Liver (tissue), 9 donors: Measurements from ENCODE around the gene LRRN4CL. TPM values are rescaled to one million over a fixed set of nuclear protein-coding genes. Genes with fewer than 3 reads are reported as not detected.

ENCODE experiments used
- DNase-seq: peaks from one replicate; pipeline ENCODE4 v3.0.0-alpha.2; 2017; ENCODE audit warnings: low spot score
- H3K27ac ChIP-seq, 2 donors: one replicate each; pipeline ENCODE4 v1.7.0; 2013; ENCODE audit warnings: inconsistent platforms in 2 of 2, low read length in 2 of 2, control low read depth in 1 of 2, low read depth in 1 of 2, mild to moderate bottlenecking in 1 of 2
- H3K27me3 ChIP-seq, 4 donors: one replicate each; pipeline versions ENCODE4 v1.6.1 to v1.7.0; 2013; ENCODE audit warnings: low read length in 3 of 4, inconsistent platforms in 1 of 4, mild to moderate bottlenecking in 1 of 4, moderate library complexity in 1 of 4; ENCODE audit not compliant: control insufficient read depth in 4 of 4, insufficient read depth in 4 of 4
- H3K36me3 ChIP-seq, 4 donors: one replicate each; pipeline versions ENCODE4 v1.6.1 to v1.7.0; 2013; ENCODE audit warnings: low read length in 3 of 4, mild to moderate bottlenecking in 3 of 4, low read depth in 1 of 4, moderate library complexity in 1 of 4; ENCODE audit not compliant: control insufficient read depth in 4 of 4, insufficient read depth in 3 of 4
- H3K4me1 ChIP-seq, 4 donors: one replicate each; pipeline versions ENCODE4 v1.6.1 to v1.7.0; 2013; ENCODE audit warnings: low read length in 3 of 4, mild to moderate bottlenecking in 3 of 4, moderate library complexity in 1 of 4; ENCODE audit not compliant: control insufficient read depth in 4 of 4, insufficient read depth in 4 of 4
- H3K4me3 ChIP-seq, 3 donors: one replicate each; pipeline versions ENCODE4 v1.6.1 to v1.7.0; 2013; ENCODE audit warnings: low read length in 3 of 3, control low read depth in 1 of 3, low read depth in 1 of 3, mild to moderate bottlenecking in 1 of 3
- H3K9ac ChIP-seq, 2 donors: one replicate each; pipeline ENCODE4 v1.7.0; 2013; ENCODE audit warnings: low read length in 2 of 2, mild to moderate bottlenecking in 2 of 2, moderate library complexity in 2 of 2, control low read depth in 1 of 2, low read depth in 1 of 2
- H3K9me3 ChIP-seq, 4 donors: one replicate each; pipeline versions ENCODE4 v1.6.1 to v1.7.0; 2013; ENCODE audit warnings: low read length in 3 of 4; ENCODE audit not compliant: control insufficient read depth in 4 of 4
- ATF3 ChIP-seq: IDR thresholded peaks from 2 replicates; pipeline ENCODE4 v1.6.1; 2016; ENCODE audit warnings: antibody characterized with exemption
- CTCF ChIP-seq: fragments of 150-350 bp; IDR thresholded peaks from 2 replicates; pipeline ENCODE4 v1.5.1; 2017; ENCODE audit warnings: improper control_type of control experiment, low read depth, low read length; ENCODE audit not compliant: missing input control
- EGR1 ChIP-seq, 2 donors: IDR thresholded peaks; 2 replicates each; pipeline ENCODE4 v1.6.1; 2016 to 2018; ENCODE audit warnings: antibody characterized with exemption in 2 of 2, low read depth in 2 of 2
- FOXA1 ChIP-seq: IDR thresholded peaks from 2 replicates; pipeline ENCODE4 v1.6.1; 2016; ENCODE audit warnings: antibody characterized with exemption
- FOXA2 ChIP-seq: IDR thresholded peaks from 2 replicates; pipeline ENCODE4 v1.6.1; 2016; ENCODE audit warnings: antibody characterized with exemption
- GABPA ChIP-seq, 2 donors: IDR thresholded peaks in 1 of 2; conservative IDR thresholded peaks in 1 of 2; 2 replicates each; pipeline ENCODE4 v1.6.1; 2016; ENCODE audit warnings: antibody characterized with exemption in 2 of 2, mild to moderate bottlenecking in 1 of 2, moderate library complexity in 1 of 2
- HNF4A ChIP-seq, 2 donors: conservative IDR thresholded peaks; 2 replicates each; pipeline ENCODE4 v1.6.1; 2016; ENCODE audit warnings: antibody characterized with exemption in 2 of 2, mild to moderate bottlenecking in 2 of 2
- HNF4G ChIP-seq: IDR thresholded peaks from 2 replicates; pipeline ENCODE4 v1.6.1; 2016; ENCODE audit warnings: antibody characterized with exemption
- JUND ChIP-seq, 2 donors: IDR thresholded peaks; 2 replicates each; pipeline ENCODE4 v1.6.1; 2016; ENCODE audit warnings: antibody characterized with exemption in 2 of 2
- MAX ChIP-seq: IDR thresholded peaks from 2 replicates; pipeline ENCODE4 v1.6.1; 2016; ENCODE audit warnings: antibody characterized with exemption
- NR2F2 ChIP-seq: IDR thresholded peaks from 2 replicates; pipeline ENCODE4 v1.6.1; 2016; ENCODE audit warnings: antibody characterized with exemption
- RAD21 ChIP-seq, 2 donors: IDR thresholded peaks; 2 replicates each; pipeline ENCODE4 v1.6.1; 2016; ENCODE audit warnings: antibody characterized with exemption in 2 of 2, mild to moderate bottlenecking in 2 of 2
- REST ChIP-seq: IDR thresholded peaks from 2 replicates; pipeline ENCODE4 v1.6.1; 2016; ENCODE audit warnings: antibody characterized with exemption, mild to moderate bottlenecking
- RXRA ChIP-seq, 2 donors: IDR thresholded peaks; 2 replicates each; pipeline ENCODE4 v1.6.1; 2017 to 2018; ENCODE audit warnings: antibody characterized with exemption in 2 of 2, mild to moderate bottlenecking in 1 of 2
- SP1 ChIP-seq: IDR thresholded peaks from 2 replicates; pipeline ENCODE4 v1.6.1; 2018; ENCODE audit warnings: antibody characterized with exemption, mild to moderate bottlenecking
- TAF1 ChIP-seq: conservative IDR thresholded peaks from 2 replicates; pipeline ENCODE4 v1.6.1; 2016; ENCODE audit warnings: antibody characterized with exemption, mild to moderate bottlenecking
- YY1 ChIP-seq: IDR thresholded peaks from 2 replicates; pipeline ENCODE4 v1.6.1; 2016; ENCODE audit warnings: antibody characterized with exemption, mild to moderate bottlenecking
- ZBTB33 ChIP-seq: IDR thresholded peaks from 2 replicates; pipeline ENCODE4 v1.6.1; 2016; ENCODE audit warnings: antibody characterized with exemption
- WGBS: extraction: QIAGEN DNeasy Blood & Tissue Kit; methylation state at CpG from one replicate; pipeline ENCODE4 v1.1.7; 2013; 5-methylcytosine and 5-hydroxymethylcytosine counted together
- polyA plus RNA-seq, 2 donors: library from polyadenylated mRNA; stranded (reverse) in 1 of 2; unstranded in 1 of 2; fragments of 200-250 nt in 1 of 2; fragments of >200 nt in 1 of 2; fragmentation: Nextera tagmentation in 1 of 2; extraction: Ambion mirVana in 1 of 2; gene quantifications; one replicate each; pipeline versions ENCODE4 v1.2.1 to v1.2.3, GENCODE V29; 2013 to 2015
- total RNA-seq, 2 donors: library from RNA; depleted of rRNA; stranded (reverse); fragments of >200 nt; gene quantifications; one replicate each; pipeline ENCODE4 v1.2.3, GENCODE V29; 2014
- donor health status: healthy.
- donor health status: healthy.
- donor health status: healthy.
- donor health status: healthy.
- donor health status: healthy.

LRRN4CL gene
- total and polyA plus RNA-seq, 4 donors, result 0.06 to 0.08 TPM; not detected in 2

- DNase-seq, result no peak
- H3K36me3 ChIP-seq, result no peaks in the 10 kb centered on the region
- 76% methylated on average over 5 of the region's 5 CpGs for WGBS
- H3K9me3 ChIP-seq, result no peaks in the 10 kb centered on the region
- H3K9ac ChIP-seq, result no peak overlapping the region
- no peak overlapping the region for H3K27ac ChIP-seq
- TF ChIP-seq RXRA (IDR thresholded peaks at IDR 0.05), result no peak
- no peak for TF ChIP-seq EGR1 (IDR thresholded peaks at IDR 0.05; ENCODE audit: low read depth in 2 of 2)
- TF ChIP-seq HNF4A (conservative IDR thresholded peaks at IDR 0.05), result no peak
- TF ChIP-seq GABPA (IDR thresholded peaks at IDR 0.05 in 1 of 2, conservative IDR thresholded peaks at IDR 0.05 in 1 of 2), result no peak
- no peak for TF ChIP-seq MAX
- no peak for TF ChIP-seq REST
- no peak for TF ChIP-seq CTCF
- no peak for TF ChIP-seq JUND (IDR thresholded peaks at IDR 0.05)
- no peak for TF ChIP-seq SP1
- no peak for TF ChIP-seq FOXA2
- TF ChIP-seq ATF3, result no peak
- no peak for TF ChIP-seq HNF4G
- no peak for TF ChIP-seq ZBTB33
- no peak for TF ChIP-seq YY1
- no peak for TF ChIP-seq RAD21 (IDR thresholded peaks at IDR 0.05)
- TF ChIP-seq TAF1, result no peak
- TF ChIP-seq FOXA1, result no peak
- no peak for TF ChIP-seq NR2F2
- no peaks in the 10 kb centered on the region for H3K27me3 ChIP-seq
- H3K4me3 ChIP-seq, result no peak overlapping the region
- H3K4me1 ChIP-seq, result peaks cover 0 to 9% (median 8%) of the 10 kb centered on the region in 4 donors
These were observed 32.4 kb downstream of the LRRN4CL start for GRCh38 chr11:62656796-62657429.
